GM19397 (cell line): Measurements from ENCODE around the gene TMEM179.

Experiments used
- ATAC-seq: cut with Tn5 transposase; IDR thresholded peaks from one replicate; pipeline ENCODE4 v1.9.1; 2021; ENCODE audit warnings: mild to moderate bottlenecking, moderate library complexity; ENCODE audit not compliant: unreplicated experiment

Gene TMEM179

GRCh38 chr14:104573930-104574329, 30.6 kb downstream of the TMEM179 start:
- ATAC-seq, result no peak

GRCh38 chr14:104572668-104573067, 31.9 kb downstream of the TMEM179 start:
- no peak for ATAC-seq

GRCh38 chr14:104572024-104572626, 32.4 kb downstream of the TMEM179 start:
- no peak for ATAC-seq

- ATAC-seq, result no peak
These were observed 33.3 kb downstream of the TMEM179 start for GRCh38 chr14:104571246-104571645.

- ATAC-seq, result no peak
These were observed 35.1 kb downstream of the TMEM179 start for GRCh38 chr14:104569435-104569834.

GRCh38 chr14:104568620-104569019, 36.0 kb downstream of the TMEM179 start:
- ATAC-seq, result no peak

GRCh38 chr14:104567957-104568225, 36.7 kb downstream of the TMEM179 start:
- no peak for ATAC-seq

GRCh38 chr14:104567141-104567956, 37.2 kb downstream of the TMEM179 start:
- ATAC-seq, result no peak

GRCh38 chr14:104564744-104565679, 39.6 kb downstream of the TMEM179 start:
- no peak for ATAC-seq

- no peak for ATAC-seq
These were observed 40.6 kb downstream of the TMEM179 start for GRCh38 chr14:104563742-104564615.

GRCh38 chr14:104563191-104563741, 41.3 kb downstream of the TMEM179 start:
- no peak for ATAC-seq

- ATAC-seq, result no peak
These were observed 42.0 kb downstream of the TMEM179 start for GRCh38 chr14:104562606-104563005.

GRCh38 chr14:104561632-104562495, 42.7 kb downstream of the TMEM179 start:
- ATAC-seq, result no peak

GRCh38 chr14:104561124-104561557, 43.4 kb downstream of the TMEM179 start:
- no peak for ATAC-seq

GRCh38 chr14:104560586-104560945, 44.0 kb downstream of the TMEM179 start:
- no peak for ATAC-seq

- no peak for ATAC-seq
These were observed 44.6 kb downstream of the TMEM179 start for GRCh38 chr14:104559804-104560585.

- ATAC-seq, result no peak
These were observed 45.4 kb downstream of the TMEM179 start for GRCh38 chr14:104559028-104559803.
